Measurements from ENCODE around the gene C2CD4A.

DNA sequence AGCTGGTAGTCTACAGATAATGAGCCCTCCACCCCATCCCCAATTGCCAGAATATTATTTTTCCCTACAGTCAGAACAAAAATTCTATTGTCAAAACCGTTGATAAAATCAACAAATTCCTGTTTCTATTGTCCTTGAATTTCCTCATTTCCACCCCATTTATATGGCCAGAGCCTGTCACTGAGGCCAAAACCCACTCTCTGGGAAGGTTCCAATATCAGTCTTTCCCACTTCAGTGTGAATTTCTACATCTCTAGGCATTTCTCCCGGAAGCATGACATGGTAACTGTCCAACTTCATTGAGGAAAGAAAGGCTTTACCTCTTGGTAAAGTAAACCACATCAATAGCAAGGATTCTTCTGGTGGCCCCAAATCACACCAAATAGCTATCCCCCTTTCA, 41.6 kb downstream of the C2CD4A start:
- TF ChIP-seq, protein P1, sequence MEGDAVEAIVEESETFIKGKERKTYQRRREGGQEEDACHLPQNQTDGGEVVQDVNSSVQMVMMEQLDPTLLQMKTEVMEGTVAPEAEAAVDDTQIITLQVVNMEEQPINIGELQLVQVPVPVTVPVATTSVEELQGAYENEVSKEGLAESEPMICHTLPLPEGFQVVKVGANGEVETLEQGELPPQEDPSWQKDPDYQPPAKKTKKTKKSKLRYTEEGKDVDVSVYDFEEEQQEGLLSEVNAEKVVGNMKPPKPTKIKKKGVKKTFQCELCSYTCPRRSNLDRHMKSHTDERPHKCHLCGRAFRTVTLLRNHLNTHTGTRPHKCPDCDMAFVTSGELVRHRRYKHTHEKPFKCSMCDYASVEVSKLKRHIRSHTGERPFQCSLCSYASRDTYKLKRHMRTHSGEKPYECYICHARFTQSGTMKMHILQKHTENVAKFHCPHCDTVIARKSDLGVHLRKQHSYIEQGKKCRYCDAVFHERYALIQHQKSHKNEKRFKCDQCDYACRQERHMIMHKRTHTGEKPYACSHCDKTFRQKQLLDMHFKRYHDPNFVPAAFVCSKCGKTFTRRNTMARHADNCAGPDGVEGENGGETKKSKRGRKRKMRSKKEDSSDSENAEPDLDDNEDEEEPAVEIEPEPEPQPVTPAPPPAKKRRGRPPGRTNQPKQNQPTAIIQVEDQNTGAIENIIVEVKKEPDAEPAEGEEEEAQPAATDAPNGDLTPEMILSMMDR (conservative IDR thresholded peaks at IDR 0.05; ENCODE audit: low read length) = no peak
- TF ChIP-seq EZH2phosphoT487 (IDR thresholded peaks at IDR 0.05; ENCODE audit: borderline replicate concordance) = no peak

Measured in Loucy (cell line).